Measurements from ENCODE around the gene HIVEP3. TPM values are rescaled to one million over a fixed set of nuclear protein-coding genes. Genes with fewer than 3 reads are reported as not detected.

HIVEP3 gene
- total RNA-seq, 1 experiment from 2014 or later: 1.4 TPM

- Histone ChIP-seq H3K4me1 (ENCODE audit: insufficient read depth, low read length) (no peaks in the 10 kb centered on the region; the same call in 1 of the 2 replicates), H2BK5ac (ENCODE audit: insufficient read length, low read length) (no peak overlapping the region), H3K27ac (ENCODE audit: insufficient read length, low read depth, low read length) (no peak overlapping the region), H2BK15ac (ENCODE audit: low read depth, low read length) (no peak overlapping the region), H3K56ac (ENCODE audit: insufficient read length, low read depth, low read length) (no peak overlapping the region), H3K79me2 (ENCODE audit: insufficient read depth, low read length) (no peaks in the 10 kb centered on the region), H3K79me1 (ENCODE audit: insufficient read depth, low read depth, low read length, poor library complexity, severe bottlenecking) (no peaks in the 10 kb centered on the region), H3K4ac (ENCODE audit: low read depth, low read length) (no peak overlapping the region), H2BK12ac (ENCODE audit: insufficient read length, low read depth, low read length) (no peak overlapping the region), H3K9ac (ENCODE audit: extremely low read depth, insufficient read length, low read length) (no peak overlapping the region), H2BK20ac (ENCODE audit: low read depth, low read length, poor library complexity, severe bottlenecking) (no peak overlapping the region), H3T11ph (ENCODE audit: low read length) (no peak overlapping the region), H2AK5ac (ENCODE audit: insufficient read length, low read length) (no peak overlapping the region), H2AFZ (ENCODE audit: low read length) (no peak overlapping the region), H3K27me3 (ENCODE audit: insufficient read depth, low read length) (no peaks in the 10 kb centered on the region), H3K9me3 (ENCODE audit: control insufficient read depth, low read depth, low read length) (no peaks in the 10 kb centered on the region), H2BK120ac (ENCODE audit: low read depth, low read length, poor library complexity, severe bottlenecking) (no peak overlapping the region), H3K4me2 (ENCODE audit: insufficient read depth, insufficient read length, low read length) (peak overlapping the region; percentile 11), H3K18ac (ENCODE audit: insufficient read length, low read depth, low read length) (peak overlapping the region; percentile 27), H4K91ac (ENCODE audit: insufficient read length, low read depth, low read length) (no peak overlapping the region), H4K5ac (ENCODE audit: insufficient read length, low read depth, low read length) (no peak overlapping the region), H3K23me2 (ENCODE audit: insufficient read length, low read depth, low read length, poor library complexity, severe bottlenecking) (no peaks in the 10 kb centered on the region), H3K23ac (ENCODE audit: insufficient read length, low read depth, low read length) (no peak overlapping the region), H4K8ac (replicated peaks; ENCODE audit: insufficient read length, low read depth, low read length) (no peak overlapping the region), H4K20me1 (ENCODE audit: control insufficient read depth, insufficient read depth, insufficient read length) (no peaks in the 10 kb centered on the region), H3K14ac (ENCODE audit: insufficient read depth, low read length) (0 out of 2 replicates have a peak overlapping the region, but pooled peaks have one; percentile 53)
- peak overlapping the region; percentile 14 to 63; a peak in 4 of 5 replicates for H3K4me3 Mint-ChIP-seq
- H3K27me3 Mint-ChIP-seq (ENCODE audit: low read depth): peaks cover 13% of the 10 kb centered on the region
- H3K36me3 Mint-ChIP-seq (ENCODE audit: insufficient read depth in 1 of 3, low read depth in 3 of 3): peaks cover 0 to 2% (median 2%) of the 10 kb centered on the region in 3 experiments; a peak in 1 of 7 replicates
- no CpG with 5 or more reads among the region's 23 CpGs for WGBS (ENCODE audit: extremely low coverage, insufficient read length, low lambda C conversion rate)
- peaks cover 42 to 57% of the 10 kb centered on the region in 2 experiments for H3K4me1 Mint-ChIP-seq
- DNase-seq: peak; percentile 59
- peaks cover 0 to 3% of the 10 kb centered on the region in 2 experiments; a peak in 4 of 5 replicates for H3K9me3 Mint-ChIP-seq
- TF ChIP-seq CTCF (conservative IDR thresholded peaks at IDR 0.05): no peak
- peak overlapping the region; percentile 1 to 93 (median 37); a peak in 5 of 7 replicates for H3K27ac Mint-ChIP-seq
Observed at GRCh38 chr1:41486371-41487125, 432.2 kb downstream of the HIVEP3 start.

Measured in H9 (cell line).